ENCODE measurements around the gene TSPOAP1. TPM values are rescaled to one million over a fixed set of nuclear protein-coding genes. Genes with fewer than 3 reads are reported as not detected.

TSPOAP1 gene
- total and polyA plus RNA-seq, 2 of the 13 experiments (the other 11 are each of a cell fraction or from before 2014, with no cell fraction given): not detected

- Histone ChIP-seq H3K4me1 (ENCODE audit: insufficient read depth, low read length) (peaks cover 39% of the 10 kb centered on the region), H3K27ac (ENCODE audit: extremely low read length, insufficient read depth, low read length) (peak overlapping the region; percentile 88), H3K36me3 (replicated peaks in 1 of 2; ENCODE audit: control insufficient read depth in 1 of 2, insufficient read depth in 2 of 2, low read length in 2 of 2) (peaks cover 38 to 65% of the 10 kb centered on the region in 2 experiments), H3K79me2 (ENCODE audit: insufficient read depth, low read length) (peaks cover 32% of the 10 kb centered on the region), H3K4me2 (ENCODE audit: low read depth, low read length) (peak overlapping the region; percentile 83), H3K27me3 (ENCODE audit: control insufficient read depth in 1 of 2, insufficient read depth in 2 of 2, low read length in 2 of 2) (no peaks in the 10 kb centered on the region; a peak in 1 of 5 replicates), H2AFZ (ENCODE audit: low read length) (no peak overlapping the region), H3K9ac (ENCODE audit: insufficient read depth, low read depth, low read length) (peak overlapping the region; percentile 90), H3K9me3 (ENCODE audit: low read length) (no peaks in the 10 kb centered on the region), H4K20me1 (ENCODE audit: insufficient read depth, low read length) (no peaks in the 10 kb centered on the region), H3K4me3 (replicated peaks in 1 of 3; ENCODE audit: insufficient read depth in 1 of 3, low read depth in 2 of 3, low read length in 3 of 3) (peak overlapping the region; percentile 73 to 92 (median 88))
- FAIRE-seq (no peak), ATAC-seq (no peak), DNase-seq (ENCODE audit: low spot score) (no peak)
- ChIA-PET POLR2A (interaction anchor here (0.6 to 8.1 kb wide), 16 partner anchors 8 to 500 kb away, joined by 3 to 254 read pairs (median 14); partner anchors contain the start of gene RNF43), CTCF (ENCODE audit: low intra/inter-chr PET ratio, low total read pairs) (interaction anchor here (2.2 kb wide), 1 partner anchor 67 kb away, joined by 19 read pairs; the partner anchor contains the start of gene RNF43)
- intact Hi-C loops (cut with micrococcal nuclease; ENCODE audit: unreplicated experiment): no loop called here
- 42% methylated on average over 4 of the region's 4 CpGs for WGBS (ENCODE audit: low lambda C conversion rate)
- in situ Hi-C loops (cut with HindIII; ENCODE audit: extremely low pct_ligation_motif_present, low pct_unique_long_range_greater_than_20kb): no loop called here
- BruUV-seq (replicated peaks): TSS peak; percentile 30
- 0 out of 2 replicates have a peak, but pooled peaks have one; percentile 10 for TF ChIP-seq ZNF616 (CRISPR knock-in tag; IDR thresholded peaks at IDR 0.05; ENCODE audit: low read depth)
- TF ChIP-seq TSC22D2 (CRISPR knock-in tag; IDR thresholded peaks at IDR 0.05; ENCODE audit: borderline replicate concordance): no peak
- TF ChIP-seq TGIF2 (CRISPR knock-in tag; IDR thresholded peaks at IDR 0.05): peak; percentile 55; the same call in 1 of the 2 replicates
- 0 out of 2 replicates have a peak, but pooled peaks have one; percentile 40 for TF ChIP-seq DNMT3B (CRISPR knock-in tag; conservative IDR thresholded peaks at IDR 0.05)
These were observed 22.6 kb upstream of the TSPOAP1 start for GRCh38 chr17:58351182-58351581.

DNA sequence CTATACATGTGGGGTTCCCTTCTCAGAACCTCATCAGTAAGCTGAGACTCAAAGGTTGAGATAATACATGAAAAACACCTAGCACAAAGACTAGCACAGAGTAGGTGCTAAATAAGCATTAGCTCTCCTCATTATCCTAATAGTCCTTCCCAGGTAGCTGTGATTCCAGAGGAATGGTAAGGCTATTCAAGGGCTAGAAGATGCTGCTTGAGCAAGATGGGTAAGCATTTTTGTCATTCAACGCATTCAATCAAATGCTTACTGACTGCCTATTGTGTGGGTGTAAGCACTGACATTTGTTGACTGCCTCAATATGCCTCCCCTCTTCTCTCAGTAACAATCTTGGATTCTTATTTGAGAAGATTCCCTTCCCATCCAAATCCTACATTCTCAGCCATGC, 19.4 kb upstream of the TSPOAP1 start:
- no peak for DNase-seq (ENCODE audit: low spot score)
- Histone ChIP-seq H3K9ac (ENCODE audit: insufficient read depth, low read depth, low read length) (no peak overlapping the region), H3K4me1 (ENCODE audit: insufficient read depth, low read length) (peaks cover 21% of the 10 kb centered on the region), H3K27me3 (ENCODE audit: control insufficient read depth in 1 of 2, insufficient read depth in 2 of 2, low read length in 2 of 2) (no peaks in the 10 kb centered on the region; a peak in 1 of 5 replicates), H3K36me3 (replicated peaks in 1 of 2; ENCODE audit: control insufficient read depth in 1 of 2, insufficient read depth in 2 of 2, low read length in 2 of 2) (peaks cover 36 to 61% of the 10 kb centered on the region in 2 experiments), H3K4me2 (ENCODE audit: low read depth, low read length) (no peak overlapping the region), H3K79me2 (ENCODE audit: insufficient read depth, low read length) (peaks cover 23% of the 10 kb centered on the region), H3K27ac (ENCODE audit: extremely low read length, insufficient read depth, low read length) (no peak overlapping the region), H3K9me3 (ENCODE audit: low read length) (no peaks in the 10 kb centered on the region), H3K4me3 (replicated peaks in 1 of 3; ENCODE audit: insufficient read depth in 1 of 3, low read depth in 2 of 3, low read length in 3 of 3) (no peak overlapping the region), H4K20me1 (ENCODE audit: insufficient read depth, low read length) (no peaks in the 10 kb centered on the region), H2AFZ (ENCODE audit: low read length) (no peak overlapping the region)
- ATAC-seq: no peak
- CTCF ChIA-PET (ENCODE audit: low intra/inter-chr PET ratio, low total read pairs): no interaction called here
- TF ChIP-seq ZNF333 (CRISPR knock-in tag; IDR thresholded peaks at IDR 0.05; ENCODE audit: borderline replicate concordance): no peak
- peak; percentile 53; the same call in 1 of the 2 replicates for TF ChIP-seq RBFOX2 (IDR thresholded peaks at IDR 0.05; ENCODE audit: low read depth, low read length)
- POLR2A ChIA-PET: interaction anchor here (1.2 to 3.4 kb wide), 4 partner anchors 11 to 68 kb away, joined by 3 to 17 read pairs (median 10); partner anchors contain the start of gene RNF43
- intact Hi-C loops (cut with micrococcal nuclease; ENCODE audit: unreplicated experiment): no loop called here
- in situ Hi-C loops (cut with HindIII; ENCODE audit: extremely low pct_ligation_motif_present, low pct_unique_long_range_greater_than_20kb): no loop called here
- no TSS peak for BruUV-seq (replicated peaks)
- no peak for FAIRE-seq
- WGBS (ENCODE audit: low lambda C conversion rate): 94% methylated on average over 1 of the region's 1 CpG

All from HepG2 (cell line).